Astrocyte (in vitro differentiated cells and primary cell): ENCODE data around the gene PROSER1. TPM values are rescaled to one million over a fixed set of nuclear protein-coding genes. Genes with fewer than 3 reads are reported as not detected.

Source experiments
- DNase-seq: peaks from one replicate; pipeline ENCODE4 v3.0.0-alpha.2; 2010; ENCODE audit warnings: low read depth
- FAIRE-seq: peaks from 2 replicates; lab custom pipeline; 2011; peaks lifted over from hg19 to GRCh38; lab: Jason Lieb, UNC
- H2AFZ ChIP-seq: 2 replicates; pipeline ENCODE4 v1.6.0; 2012; ENCODE audit warnings: low read depth, low read length, inconsistent platforms
- H3K27ac ChIP-seq: 2 replicates; pipeline ENCODE4 v1.5.1; 2011; ENCODE audit warnings: low read depth, low read length, inconsistent platforms
- H3K27me3 ChIP-seq: 2 replicates; pipeline ENCODE4 v1.6.0; 2011; ENCODE audit warnings: low read length, inconsistent platforms; ENCODE audit not compliant: insufficient read depth
- H3K36me3 ChIP-seq: 2 replicates; pipeline ENCODE4 v1.5.1; 2011; ENCODE audit warnings: low read length, inconsistent platforms; ENCODE audit not compliant: insufficient read depth
- H3K4me1 ChIP-seq: 2 replicates; pipeline ENCODE4 v1.5.1; 2011; ENCODE audit warnings: low read length, inconsistent platforms; ENCODE audit not compliant: insufficient read depth
- H3K4me2 ChIP-seq: 2 replicates; pipeline ENCODE4 v1.6.0; 2012; ENCODE audit warnings: low read length, inconsistent platforms
- H3K4me3 ChIP-seq: 2 replicates; pipeline ENCODE4 v1.5.1; 2011; ENCODE audit warnings: low read depth, mild to moderate bottlenecking, low read length, inconsistent platforms; ENCODE audit not compliant: insufficient read depth
- H3K79me2 ChIP-seq: 2 replicates; pipeline ENCODE4 v1.6.0; 2012; ENCODE audit warnings: mild to moderate bottlenecking, low read length, inconsistent platforms; ENCODE audit not compliant: insufficient read depth
- H3K9ac ChIP-seq: 2 replicates; pipeline ENCODE4 v1.6.0; 2012; ENCODE audit warnings: mild to moderate bottlenecking, low read length, inconsistent platforms
- H3K9me3 ChIP-seq: 2 replicates; pipeline ENCODE4 v1.5.1; 2012; ENCODE audit warnings: low read depth, mild to moderate bottlenecking, low read length, inconsistent platforms; ENCODE audit not compliant: insufficient read depth
- H4K20me1 ChIP-seq: 2 replicates; pipeline ENCODE4 v1.6.0; 2012; ENCODE audit warnings: low read length, inconsistent platforms; ENCODE audit not compliant: insufficient read depth
- H3K27ac Mint-ChIP-seq: one replicate; pipeline ENCODE4 v1.8.0; 2021; ENCODE audit warnings: mild to moderate bottlenecking, mixed read lengths; ENCODE audit not compliant: unreplicated experiment
- H3K27me3 Mint-ChIP-seq: one replicate; pipeline ENCODE4 v1.8.0; 2021; ENCODE audit warnings: low read depth, mixed read lengths; ENCODE audit not compliant: unreplicated experiment
- H3K36me3 Mint-ChIP-seq: one replicate; pipeline ENCODE4 v1.8.0; 2021; ENCODE audit warnings: low read depth, mixed read lengths; ENCODE audit not compliant: unreplicated experiment
- H3K4me1 Mint-ChIP-seq: one replicate; pipeline ENCODE4 v1.8.0; 2021; ENCODE audit warnings: low read depth, mixed read lengths; ENCODE audit not compliant: unreplicated experiment
- H3K4me3 Mint-ChIP-seq: one replicate; pipeline ENCODE4 v1.8.0; 2021; ENCODE audit warnings: mild to moderate bottlenecking, moderate library complexity, mixed read lengths; ENCODE audit not compliant: unreplicated experiment
- H3K9me3 Mint-ChIP-seq: one replicate; pipeline ENCODE4 v1.8.0; 2021; ENCODE audit warnings: mild to moderate bottlenecking, mixed read lengths; ENCODE audit not compliant: unreplicated experiment
- EZH2 ChIP-seq: IDR thresholded peaks from 2 replicates; pipeline ENCODE4 v1.6.1; 2012; ENCODE audit warnings: mild to moderate bottlenecking, low read length, inconsistent platforms; ENCODE audit not compliant: insufficient read depth
- total RNA-seq: library from RNA; stranded (reverse); gene quantifications from 2 replicates; pipeline ENCODE4 v1.2.1, GENCODE V29; 2021
- TF ChIP-seq, protein P1 (sequence below): IDR thresholded peaks from 2 replicates; pipeline ENCODE4 v1.5.1; 2011; ENCODE audit warnings: low read depth, mild to moderate bottlenecking, inconsistent platforms, low read length, moderate library complexity; ENCODE audit not compliant: insufficient read depth

PROSER1 gene
- total RNA-seq, 1 donor from 2014 or later: 35.3 TPM

DNA sequence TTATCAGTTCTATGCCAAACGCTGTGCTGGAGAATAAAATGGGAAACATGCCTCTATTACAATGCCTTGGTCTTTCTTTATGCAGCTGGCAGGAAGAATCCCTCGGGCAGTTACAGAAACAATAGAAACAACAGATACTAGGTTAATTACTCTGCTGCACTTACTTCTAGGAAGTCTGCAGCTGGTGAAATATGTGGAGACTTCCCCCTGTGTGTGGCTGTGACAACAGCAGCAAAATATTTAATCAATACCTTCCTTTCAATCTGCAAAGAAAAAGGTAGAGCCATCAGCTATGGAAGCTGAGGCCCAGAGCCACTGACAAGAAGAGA is 57.2 kb downstream of the PROSER1 start:
- Histone ChIP-seq H4K20me1 (no peaks in the 10 kb centered on the region), H3K27ac (no peak overlapping the region), H3K4me2 (no peak overlapping the region), H3K27me3 (no peaks in the 10 kb centered on the region), H2AFZ (no peak overlapping the region), H3K9me3 (no peaks in the 10 kb centered on the region), H3K4me3 (no peak overlapping the region), H3K79me2 (no peaks in the 10 kb centered on the region), H3K9ac (no peak overlapping the region), H3K4me1 (no peaks in the 10 kb centered on the region), H3K36me3 (no peaks in the 10 kb centered on the region)
- Mint-ChIP-seq H3K36me3 (no peaks in the 10 kb centered on the region), H3K27ac (peak overlapping the region; percentile 1), H3K4me3 (no peak overlapping the region), H3K4me1 (peaks cover 6% of the 10 kb centered on the region), H3K9me3 (no peaks in the 10 kb centered on the region), H3K27me3 (no peaks in the 10 kb centered on the region)
- FAIRE-seq (no peak), DNase-seq (no peak)
- no peak for TF ChIP-seq EZH2
- TF ChIP-seq, protein P1, sequence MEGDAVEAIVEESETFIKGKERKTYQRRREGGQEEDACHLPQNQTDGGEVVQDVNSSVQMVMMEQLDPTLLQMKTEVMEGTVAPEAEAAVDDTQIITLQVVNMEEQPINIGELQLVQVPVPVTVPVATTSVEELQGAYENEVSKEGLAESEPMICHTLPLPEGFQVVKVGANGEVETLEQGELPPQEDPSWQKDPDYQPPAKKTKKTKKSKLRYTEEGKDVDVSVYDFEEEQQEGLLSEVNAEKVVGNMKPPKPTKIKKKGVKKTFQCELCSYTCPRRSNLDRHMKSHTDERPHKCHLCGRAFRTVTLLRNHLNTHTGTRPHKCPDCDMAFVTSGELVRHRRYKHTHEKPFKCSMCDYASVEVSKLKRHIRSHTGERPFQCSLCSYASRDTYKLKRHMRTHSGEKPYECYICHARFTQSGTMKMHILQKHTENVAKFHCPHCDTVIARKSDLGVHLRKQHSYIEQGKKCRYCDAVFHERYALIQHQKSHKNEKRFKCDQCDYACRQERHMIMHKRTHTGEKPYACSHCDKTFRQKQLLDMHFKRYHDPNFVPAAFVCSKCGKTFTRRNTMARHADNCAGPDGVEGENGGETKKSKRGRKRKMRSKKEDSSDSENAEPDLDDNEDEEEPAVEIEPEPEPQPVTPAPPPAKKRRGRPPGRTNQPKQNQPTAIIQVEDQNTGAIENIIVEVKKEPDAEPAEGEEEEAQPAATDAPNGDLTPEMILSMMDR: no peak

DNA sequence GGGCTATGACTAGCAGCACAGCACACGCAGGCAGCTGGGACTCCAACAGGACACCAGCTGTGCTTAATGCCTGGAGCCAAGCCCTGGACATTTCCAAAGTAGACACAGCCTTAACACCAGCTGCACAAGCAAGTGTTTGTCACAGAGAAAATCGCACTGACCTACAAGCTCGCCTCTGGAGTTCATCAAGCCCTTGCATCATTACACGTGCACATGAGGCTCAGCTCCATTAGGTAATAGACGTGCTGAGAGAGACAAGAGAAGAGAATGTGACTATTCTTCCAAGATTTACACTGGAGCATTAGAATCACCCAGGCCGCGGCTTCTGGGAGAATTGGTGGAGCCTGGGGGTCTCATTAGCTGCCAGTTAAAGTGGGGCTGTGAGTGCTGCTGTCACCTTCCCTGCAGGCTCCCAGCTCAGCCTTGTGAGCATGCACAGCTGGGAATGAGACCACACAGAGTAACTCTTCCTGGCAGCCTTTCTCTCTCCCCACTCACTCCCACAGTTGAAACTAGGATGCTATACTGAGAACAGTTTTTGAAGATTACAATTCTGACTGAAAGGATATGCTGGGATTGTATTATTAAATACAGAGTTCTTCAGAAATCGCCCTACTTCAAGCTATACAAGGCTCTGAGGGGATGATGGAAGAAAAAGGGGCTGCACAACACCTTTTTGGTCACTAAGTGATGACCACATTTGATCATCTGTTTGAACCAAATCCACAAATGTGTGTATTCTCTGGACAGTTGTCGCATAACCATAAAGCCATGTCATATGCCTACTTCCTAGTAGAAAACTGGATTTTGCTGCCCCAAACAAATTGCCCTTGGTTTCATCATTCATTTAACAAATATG is 57.8 kb downstream of the PROSER1 start:
- H3K4me3 Mint-ChIP-seq: no peak overlapping the region
- no peaks in the 10 kb centered on the region for H3K27me3 Mint-ChIP-seq
- no peak for TF ChIP-seq EZH2
- TF ChIP-seq, protein P1: no peak
- Histone ChIP-seq H3K27ac (no peak overlapping the region), H3K36me3 (no peaks in the 10 kb centered on the region), H3K4me3 (no peak overlapping the region), H3K9me3 (no peaks in the 10 kb centered on the region), H3K4me1 (no peaks in the 10 kb centered on the region), H4K20me1 (no peaks in the 10 kb centered on the region), H3K9ac (no peak overlapping the region), H3K27me3 (no peaks in the 10 kb centered on the region), H2AFZ (no peak overlapping the region), H3K79me2 (no peaks in the 10 kb centered on the region), H3K4me2 (no peak overlapping the region)
- no peak overlapping the region for H3K27ac Mint-ChIP-seq
- no peak for DNase-seq
- peaks cover 6% of the 10 kb centered on the region for H3K4me1 Mint-ChIP-seq
- no peaks in the 10 kb centered on the region for H3K36me3 Mint-ChIP-seq
- FAIRE-seq: no peak
- H3K9me3 Mint-ChIP-seq: no peaks in the 10 kb centered on the region

DNA sequence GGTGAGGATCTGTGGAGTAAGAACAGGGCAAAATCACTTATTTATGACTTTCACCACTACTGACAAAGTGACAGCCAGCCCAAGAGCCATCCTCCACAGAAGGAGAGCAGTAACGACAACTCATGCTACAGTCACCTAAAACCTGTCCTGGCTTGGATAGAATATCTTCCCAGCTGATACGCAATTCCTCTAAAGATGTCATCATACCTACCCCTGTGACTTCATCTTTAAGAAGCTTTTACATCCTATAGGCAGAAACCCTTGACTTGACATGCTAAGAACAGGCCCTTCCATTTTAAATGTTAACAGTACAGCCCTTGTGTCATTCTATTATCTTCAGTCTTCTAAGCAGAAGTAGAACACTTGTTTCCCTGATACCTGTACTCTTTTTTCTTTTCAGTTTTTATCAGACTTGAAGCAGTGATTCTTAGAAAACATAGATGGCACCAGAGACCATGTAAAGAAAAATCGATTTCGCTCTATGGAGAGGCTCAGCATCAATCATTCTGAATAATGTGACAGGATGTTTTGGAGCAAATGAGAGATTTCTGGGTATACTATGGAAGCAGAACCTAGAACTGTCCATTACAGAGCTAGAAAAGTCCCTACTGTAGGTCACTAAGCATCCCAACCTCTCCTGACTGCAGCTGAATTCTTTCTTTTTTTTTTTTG is 67.4 kb downstream of the PROSER1 start:
- Histone ChIP-seq H2AFZ (no peak overlapping the region), H3K9ac (no peak overlapping the region), H3K36me3 (no peaks in the 10 kb centered on the region), H3K27me3 (no peaks in the 10 kb centered on the region), H3K4me3 (no peak overlapping the region), H3K4me1 (no peaks in the 10 kb centered on the region), H3K9me3 (no peaks in the 10 kb centered on the region), H3K79me2 (no peaks in the 10 kb centered on the region), H3K27ac (no peak overlapping the region), H3K4me2 (no peak overlapping the region), H4K20me1 (no peaks in the 10 kb centered on the region)
- H3K4me3 Mint-ChIP-seq: no peak overlapping the region
- H3K36me3 Mint-ChIP-seq: no peaks in the 10 kb centered on the region
- TF ChIP-seq, protein P1: no peak
- TF ChIP-seq EZH2: no peak
- peaks cover 2% of the 10 kb centered on the region for H3K9me3 Mint-ChIP-seq
- H3K4me1 Mint-ChIP-seq: no peaks in the 10 kb centered on the region
- DNase-seq: no peak
- no peak overlapping the region for H3K27ac Mint-ChIP-seq
- peak; percentile 23 for FAIRE-seq
- H3K27me3 Mint-ChIP-seq: peaks cover 2% of the 10 kb centered on the region
